ENCODE results near the gene RHPN2. TPM values are rescaled to one million over a fixed set of nuclear protein-coding genes. Genes with fewer than 3 reads are reported as not detected.

Gene RHPN2
- total RNA-seq, 1 experiment from 2014 or later = 29.2 TPM

GRCh38 chr19:32966750-32967149 lies 97.9 kb downstream of the RHPN2 start:
- Histone ChIP-seq H4K5ac (ENCODE audit: insufficient read length, low read depth, low read length) (no peak overlapping the region), H3K23me2 (ENCODE audit: insufficient read length, low read depth, low read length, poor library complexity, severe bottlenecking) (no peaks in the 10 kb centered on the region), H3K79me1 (ENCODE audit: insufficient read depth, low read depth, low read length, poor library complexity, severe bottlenecking) (no peaks in the 10 kb centered on the region), H2AFZ (ENCODE audit: low read length) (no peak overlapping the region), H4K20me1 (ENCODE audit: control insufficient read depth, insufficient read depth, insufficient read length) (no peaks in the 10 kb centered on the region), H3K23ac (ENCODE audit: insufficient read length, low read depth, low read length) (no peak overlapping the region), H3K18ac (ENCODE audit: insufficient read length, low read depth, low read length) (no peak overlapping the region), H3K27me3 (ENCODE audit: insufficient read depth, low read length) (no peaks in the 10 kb centered on the region), H3K14ac (ENCODE audit: insufficient read depth, low read length) (no peak overlapping the region), H3K4ac (ENCODE audit: low read depth, low read length) (no peak overlapping the region), H2BK15ac (ENCODE audit: low read depth, low read length) (no peak overlapping the region), H2BK20ac (ENCODE audit: low read depth, low read length, poor library complexity, severe bottlenecking) (no peak overlapping the region), H3K4me2 (ENCODE audit: insufficient read depth, insufficient read length, low read length) (no peak overlapping the region), H3K9me3 (ENCODE audit: control insufficient read depth, low read depth, low read length) (no peaks in the 10 kb centered on the region), H2BK120ac (ENCODE audit: low read depth, low read length, poor library complexity, severe bottlenecking) (no peak overlapping the region), H2AK5ac (ENCODE audit: insufficient read length, low read length) (no peak overlapping the region), H3K79me2 (ENCODE audit: insufficient read depth, low read length) (peaks cover 3% of the 10 kb centered on the region; the same call in 1 of the 2 replicates), H3K9ac (ENCODE audit: extremely low read depth, insufficient read length, low read length) (no peak overlapping the region), H3K4me1 (ENCODE audit: insufficient read depth, low read length) (no peaks in the 10 kb centered on the region), H4K8ac (replicated peaks; ENCODE audit: insufficient read length, low read depth, low read length) (no peak overlapping the region), H4K91ac (ENCODE audit: insufficient read length, low read depth, low read length) (no peak overlapping the region), H2BK5ac (ENCODE audit: insufficient read length, low read length) (no peak overlapping the region), H3T11ph (ENCODE audit: low read length) (no peak overlapping the region), H3K56ac (ENCODE audit: insufficient read length, low read depth, low read length) (no peak overlapping the region), H3K27ac (ENCODE audit: insufficient read length, low read depth, low read length) (no peak overlapping the region), H2BK12ac (ENCODE audit: insufficient read length, low read depth, low read length) (no peak overlapping the region)
- peaks cover 6 to 33% (median 20%) of the 10 kb centered on the region in 3 experiments for H3K36me3 Mint-ChIP-seq (ENCODE audit: insufficient read depth in 1 of 3, low read depth in 3 of 3)
- peaks cover 4 to 5% of the 10 kb centered on the region in 2 experiments for H3K4me1 Mint-ChIP-seq
- WGBS (ENCODE audit: extremely low coverage, insufficient read length, low lambda C conversion rate) = no CpG with 5 or more reads among the region's 9 CpGs
- H3K27me3 Mint-ChIP-seq (ENCODE audit: low read depth) = no peaks in the 10 kb centered on the region
- no peaks in the 10 kb centered on the region; a peak in 1 of 5 replicates for H3K9me3 Mint-ChIP-seq
- no peak for TF ChIP-seq CTCF (conservative IDR thresholded peaks at IDR 0.05)
- no peak overlapping the region for H3K4me3 Mint-ChIP-seq
- H3K27ac Mint-ChIP-seq = peak overlapping the region in 2 of 3 experiments; percentile 39 to 91; a peak in 2 of 7 replicates
- DNase-seq = no peak

Measured in H9 (cell line).